Sigmoid colon (tissue), 4 donors: ENCODE data around the gene COA4.

Experiments used
- CTCF ChIP-seq, 4 experiments: fragments of 450-650 bp in 3 of 4; fragments of 200-600 bp in 1 of 4; IDR thresholded peaks; one replicate each; pipeline ENCODE4 v1.5.1; 2016 to 2019; ENCODE audit warnings: antibody characterized with exemption in 4 of 4, mild to moderate bottlenecking in 3 of 4, moderate library complexity in 2 of 4
- EP300 ChIP-seq, 4 donors: sonication (generic); formaldehyde crosslinking; IDR thresholded peaks; one replicate each; pipeline ENCODE4 v1.6.1; 2017; ENCODE audit warnings: antibody characterized with exemption in 4 of 4

GRCh38 chr11:73889536-73889935 is 12.9 kb upstream of the COA4 start:
- no peak for TF ChIP-seq EP300 (IDR thresholded peaks at IDR 0.05)
- no peak for TF ChIP-seq CTCF (IDR thresholded peaks at IDR 0.05)
